ENCODE results near the gene ASAP2. TPM values are rescaled to one million over a fixed set of nuclear protein-coding genes. Genes with fewer than 3 reads are reported as not detected.

Gene ASAP2
- total and polyA plus RNA-seq, 2 experiments from 2014 or later: 8.5 to 16.7 TPM

GRCh38 chr2:9163306-9164111 lies 43.1 kb upstream of the ASAP2 start:
- Histone ChIP-seq H3K27ac (no peak overlapping the region), H3K27me3 (no peaks in the 10 kb centered on the region), H3K9me3 (ENCODE audit: low read depth) (no peaks in the 10 kb centered on the region), H3K4me3 (no peak overlapping the region), H3K36me3 (no peaks in the 10 kb centered on the region), H3K4me1 (ENCODE audit: low read depth) (peaks cover 27% of the 10 kb centered on the region)
- peak in 1 of 2 donors; percentile 51 for DNase-seq (ENCODE audit: low read depth in 1 of 2, low spot score in 1 of 2)
- no peak for TF ChIP-seq CTCF (IDR thresholded peaks at IDR 0.05; ENCODE audit: low read depth, low read length)

GRCh38 chr2:9164112-9164608 lies 42.5 kb upstream of the ASAP2 start:
- Histone ChIP-seq H3K4me1 (ENCODE audit: low read depth) (peaks cover 32% of the 10 kb centered on the region), H3K27ac (no peak overlapping the region), H3K4me3 (no peak overlapping the region), H3K9me3 (ENCODE audit: low read depth) (no peaks in the 10 kb centered on the region), H3K27me3 (no peaks in the 10 kb centered on the region), H3K36me3 (no peaks in the 10 kb centered on the region)
- no peak for DNase-seq (ENCODE audit: low read depth in 1 of 2, low spot score in 1 of 2)
- TF ChIP-seq CTCF (IDR thresholded peaks at IDR 0.05; ENCODE audit: low read depth, low read length): no peak

- H3K4me1 ChIP-seq (ENCODE audit: low read depth): peaks cover 32% of the 10 kb centered on the region
- TF ChIP-seq CTCF (IDR thresholded peaks at IDR 0.05; ENCODE audit: low read depth, low read length): no peak
- H3K36me3 ChIP-seq: no peaks in the 10 kb centered on the region
- peak in 1 of 2 donors; percentile 41 for DNase-seq (ENCODE audit: low read depth in 1 of 2, low spot score in 1 of 2)
- H3K4me3 ChIP-seq: no peak overlapping the region
- no peaks in the 10 kb centered on the region for H3K9me3 ChIP-seq (ENCODE audit: low read depth)
- H3K27ac ChIP-seq: no peak overlapping the region
- no peaks in the 10 kb centered on the region for H3K27me3 ChIP-seq
Observed at GRCh38 chr2:9165625-9166024, 41.0 kb upstream of the ASAP2 start.

- Histone ChIP-seq H3K27me3 (no peaks in the 10 kb centered on the region), H3K36me3 (no peaks in the 10 kb centered on the region), H3K4me1 (ENCODE audit: low read depth) (peaks cover 32% of the 10 kb centered on the region), H3K27ac (no peak overlapping the region), H3K4me3 (no peak overlapping the region), H3K9me3 (ENCODE audit: low read depth) (no peaks in the 10 kb centered on the region)
- TF ChIP-seq CTCF (IDR thresholded peaks at IDR 0.05; ENCODE audit: low read depth, low read length): no peak
- peak in 1 of 2 donors; percentile 33 for DNase-seq (ENCODE audit: low read depth in 1 of 2, low spot score in 1 of 2)
Observed at GRCh38 chr2:9166579-9167377, 39.8 kb upstream of the ASAP2 start.

GRCh38 chr2:9167718-9168657 lies 38.6 kb upstream of the ASAP2 start:
- H3K27me3 ChIP-seq: no peaks in the 10 kb centered on the region
- H3K27ac ChIP-seq: peak overlapping the region; percentile 76
- no peak for TF ChIP-seq CTCF (IDR thresholded peaks at IDR 0.05; ENCODE audit: low read depth, low read length)
- H3K4me1 ChIP-seq (ENCODE audit: low read depth): peaks cover 32% of the 10 kb centered on the region
- H3K4me3 ChIP-seq: no peak overlapping the region
- DNase-seq (ENCODE audit: low read depth in 1 of 2, low spot score in 1 of 2): peak in 1 of 2 donors; percentile 74
- H3K9me3 ChIP-seq (ENCODE audit: low read depth): no peaks in the 10 kb centered on the region
- H3K36me3 ChIP-seq: no peaks in the 10 kb centered on the region

Data from cardiac muscle cell (in vitro differentiated cells and primary cell).